HEK293 (cell line): Measurements from ENCODE around the gene ANO2.

Experiments
- CTCF ChIA-PET: fragments of 350-600 bp; formaldehyde crosslinking; extraction: SDS; loops from one replicate; lab custom pipeline; 2021; ENCODE audit warnings: antibody characterized with exemption; lab: Yijun Ruan, JAX
- POLR2A ChIA-PET: fragments of 300-600 bp; formaldehyde crosslinking; extraction: SDS; loops from one replicate; lab custom pipeline; 2020; ENCODE audit warnings: antibody characterized with exemption, inconsistent platforms; lab: Yijun Ruan, JAX
- H3K27ac ChIP-seq: fragments of 200-500 bp; sonication (Bioruptor generic); 2 replicates; pipeline ENCODE4 v1.5.1; 2014; ENCODE audit warnings: low read depth, low read length, control low read depth, inconsistent platforms; ENCODE audit errors: extremely low read depth
- H3K36me3 ChIP-seq, 2 experiments: fragments of 200-500 bp in 1 of 2; sonication (Bioruptor generic) in 1 of 2; 1 replicate in 1 of 2; 2 replicates in 1 of 2; pipeline ENCODE4 v1.5.1; 2014 to 2017; ENCODE audit warnings: inconsistent platforms in 2 of 2, low read length in 2 of 2; ENCODE audit not compliant: control insufficient read depth in 2 of 2, insufficient read depth in 1 of 2
- H3K4me1 ChIP-seq: fragments of 200-500 bp; sonication (Bioruptor generic); 2 replicates; pipeline ENCODE4 v1.5.1; 2014; ENCODE audit warnings: mild to moderate bottlenecking, low read length, inconsistent platforms; ENCODE audit not compliant: control insufficient read depth, insufficient read depth
- H3K4me3 ChIP-seq: 2 replicates; pipeline ENCODE4 v1.5.1; 2011; ENCODE audit warnings: low read depth, mild to moderate bottlenecking, control low read depth, low read length, moderate library complexity
- H3K9me3 ChIP-seq: fragments of 200-500 bp; sonication (Bioruptor generic); 2 replicates; pipeline ENCODE4 v1.5.1; 2014; ENCODE audit warnings: low read depth, low read length, inconsistent platforms; ENCODE audit not compliant: control insufficient read depth, insufficient read depth
- ATF2 ChIP-seq: fragments of 450-650 bp; formaldehyde crosslinking; IDR thresholded peaks from 2 replicates; pipeline ENCODE4 v1.5.1; 2016; ENCODE audit warnings: missing biosample characterization, missing genetic modification characterization, low read depth
- GFI1B ChIP-seq: fragments of 450-650 bp; formaldehyde crosslinking; IDR thresholded peaks from 2 replicates; pipeline ENCODE4 v1.5.1; 2016; ENCODE audit warnings: missing biosample characterization, missing genetic modification characterization
- KLF9 ChIP-seq: fragments of 450-650 bp; formaldehyde crosslinking; IDR thresholded peaks from 2 replicates; pipeline ENCODE4 v1.5.1; 2016; ENCODE audit warnings: missing biosample characterization, missing genetic modification characterization, low read depth
- TRIM28 ChIP-seq: IDR thresholded peaks from 2 replicates; pipeline ENCODE4 v1.6.1; 2011; ENCODE audit warnings: low read length, control low read depth, borderline replicate concordance
- YY2 ChIP-seq: fragments of 450-650 bp; formaldehyde crosslinking; IDR thresholded peaks from 2 replicates; pipeline ENCODE4 v1.5.1; 2016; ENCODE audit warnings: missing biosample characterization, missing genetic modification characterization
- ZBTB1 ChIP-seq: fragments of 450-650 bp; formaldehyde crosslinking; IDR thresholded peaks from 2 replicates; pipeline ENCODE4 v1.5.1; 2016; ENCODE audit warnings: missing biosample characterization, missing genetic modification characterization
- ZBTB21 ChIP-seq: fragments of 450-650 bp; formaldehyde crosslinking; IDR thresholded peaks from 2 replicates; pipeline ENCODE4 v1.5.1; 2017; ENCODE audit warnings: missing biosample characterization, missing genetic modification characterization
- ZBTB48 ChIP-seq: fragments of 450-650 bp; formaldehyde crosslinking; IDR thresholded peaks from 2 replicates; pipeline ENCODE4 v1.5.1; 2016; ENCODE audit warnings: missing biosample characterization, missing genetic modification characterization
- ZFP41 ChIP-seq: fragments of 450-650 bp; formaldehyde crosslinking; IDR thresholded peaks from 2 replicates; pipeline ENCODE4 v1.5.1; 2016; ENCODE audit warnings: missing biosample characterization, missing genetic modification characterization, borderline replicate concordance
- ZIC2 ChIP-seq: fragments of 450-650 bp; formaldehyde crosslinking; IDR thresholded peaks from 2 replicates; pipeline ENCODE4 v1.5.1; 2016; ENCODE audit warnings: missing biosample characterization, missing genetic modification characterization
- ZNF23 ChIP-seq: fragments of 450-650 bp; formaldehyde crosslinking; IDR thresholded peaks from 2 replicates; pipeline ENCODE4 v1.5.1; 2016; ENCODE audit warnings: missing biosample characterization, missing genetic modification characterization, borderline replicate concordance
- ZNF341 ChIP-seq: fragments of 450-650 bp; formaldehyde crosslinking; IDR thresholded peaks from 2 replicates; pipeline ENCODE4; 2016; ENCODE audit warnings: low read depth, missing biosample characterization, missing genetic modification characterization
- ZNF350 ChIP-seq: fragments of 450-650 bp; formaldehyde crosslinking; IDR thresholded peaks from 2 replicates; pipeline ENCODE4 v1.5.0; 2017; ENCODE audit warnings: missing biosample characterization, mild to moderate bottlenecking, missing genetic modification characterization
- ZNF423 ChIP-seq: fragments of 450-650 bp; formaldehyde crosslinking; IDR thresholded peaks from 2 replicates; pipeline ENCODE4 v1.5.1; 2016; ENCODE audit warnings: missing biosample characterization, missing genetic modification characterization
- ZNF510 ChIP-seq: fragments of 450-650 bp; formaldehyde crosslinking; IDR thresholded peaks from 2 replicates; pipeline ENCODE4 v1.5.1; 2018; ENCODE audit warnings: mild to moderate bottlenecking, missing genetic modification characterization, missing biosample characterization; ENCODE audit not compliant: insufficient replicate concordance
- ZNF558 ChIP-seq: fragments of 450-650 bp; formaldehyde crosslinking; IDR thresholded peaks from 2 replicates; pipeline ENCODE4 v1.5.1; 2016; ENCODE audit warnings: missing biosample characterization, missing genetic modification characterization
- ZNF777 ChIP-seq: fragments of 450-650 bp; formaldehyde crosslinking; IDR thresholded peaks from 2 replicates; pipeline ENCODE4 v1.5.1; 2017; ENCODE audit warnings: missing biosample characterization, missing genetic modification characterization, borderline replicate concordance
- ZSCAN30 ChIP-seq: fragments of 450-650 bp; IDR thresholded peaks from 2 replicates; pipeline ENCODE4 v1.5.1; 2018; ENCODE audit warnings: missing biosample characterization, mild to moderate bottlenecking, missing genetic modification characterization, moderate library complexity
- TF ChIP-seq, protein P1 (sequence below): fragments of 450-650 bp; formaldehyde crosslinking; IDR thresholded peaks from 2 replicates; pipeline ENCODE4 v1.5.1; 2016; ENCODE audit warnings: missing biosample characterization, missing genetic modification characterization
- TF ChIP-seq, protein P2 (sequence below): fragments of 450-650 bp; formaldehyde crosslinking; IDR thresholded peaks from 2 replicates; pipeline ENCODE4 v1.5.1; 2016; ENCODE audit warnings: missing biosample characterization, missing genetic modification characterization
- TF ChIP-seq, protein P3 (sequence below): fragments of 450-650 bp; formaldehyde crosslinking; IDR thresholded peaks from 2 replicates; pipeline ENCODE4 v1.5.1; 2016; ENCODE audit warnings: missing biosample characterization, missing genetic modification characterization

Gene ANO2

DNA sequence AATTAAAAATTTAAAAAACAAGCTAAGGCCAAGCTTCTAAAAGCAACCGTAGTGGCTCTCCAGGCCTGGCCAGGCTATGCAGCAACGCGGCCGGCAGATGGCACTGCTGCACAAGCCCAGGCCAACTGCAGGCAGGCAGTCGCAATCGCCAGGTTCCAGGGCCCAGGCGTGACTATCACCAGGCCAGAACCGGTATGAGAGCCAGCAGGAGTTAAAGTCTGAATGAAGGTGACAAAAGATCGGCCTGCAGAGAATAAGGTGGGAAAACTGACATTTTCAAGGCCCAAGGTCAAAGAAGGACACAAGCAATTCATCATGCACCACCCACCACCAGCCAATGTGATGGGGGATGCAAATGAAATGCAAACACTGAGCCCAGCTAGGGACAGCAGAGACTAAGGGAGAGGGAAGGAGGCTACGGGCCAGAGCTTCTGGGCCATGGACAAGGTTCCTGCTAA is 43.6 kb upstream of the ANO2 start (continued):
- TF ChIP-seq ATF2 (tag by site-specific recombination) (no peak), YY2 (no peak), ZNF23 (tag by site-specific recombination) (no peak), KLF9 (tag by site-specific recombination) (no peak), TRIM28 (no peak), ZNF423 (tag by site-specific recombination) (no peak), ZIC2 (tag by site-specific recombination) (peak; percentile 31; the same call in 1 of the 2 replicates), ZNF558 (tag by site-specific recombination) (no peak)

DNA sequence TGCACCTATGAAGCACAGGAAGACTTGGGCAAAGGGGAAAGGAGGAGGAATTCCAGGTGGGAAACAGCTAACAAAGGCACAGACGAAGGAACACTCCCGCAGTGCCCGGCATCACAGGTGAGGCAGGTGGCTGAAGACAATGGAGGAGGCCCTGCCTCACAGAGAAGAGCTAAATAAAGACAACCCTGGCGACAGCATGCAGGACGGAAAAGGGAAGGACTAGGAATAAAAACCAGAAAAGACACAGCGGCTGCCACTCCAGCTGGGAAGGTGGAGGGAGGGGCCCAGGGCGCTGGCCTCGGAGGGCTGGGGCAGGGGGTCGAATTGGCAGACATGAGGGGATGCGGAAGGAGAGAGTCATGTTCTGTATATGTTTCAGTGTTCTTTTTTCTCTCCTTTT is 43.0 kb upstream of the ANO2 start:
- H3K4me3 ChIP-seq = no peak overlapping the region
- no peak for TF ChIP-seq ZNF510 (tag by site-specific recombination)
- TF ChIP-seq ZNF350 = no peak
- no peak for TF ChIP-seq ZBTB48 (tag by site-specific recombination)
- no peak for TF ChIP-seq GFI1B
- H3K9me3 ChIP-seq = no peaks in the 10 kb centered on the region
- H3K27ac ChIP-seq = no peak overlapping the region
- CTCF ChIA-PET = interaction anchor here (0.6 to 11.5 kb wide), 53 partner anchors 8 to 957 kb away, joined by 3 to 349 read pairs (median 5); partner anchors contain the start of genes CD9 and VWF
- POLR2A ChIA-PET = interaction anchor here (1.4 kb wide), 1 partner anchor 50 kb away, joined by 6 read pairs; no protein-coding TSS in a partner anchor
- no peaks in the 10 kb centered on the region for H3K36me3 ChIP-seq
- no peaks in the 10 kb centered on the region for H3K4me1 ChIP-seq

- POLR2A ChIA-PET = interaction anchor here (1.4 kb wide), 1 partner anchor 50 kb away, joined by 6 read pairs; no protein-coding TSS in a partner anchor
- no peak for TF ChIP-seq ZNF777
- TF ChIP-seq ZBTB21 (tag by site-specific recombination) = no peak
- TF ChIP-seq, protein P1, sequence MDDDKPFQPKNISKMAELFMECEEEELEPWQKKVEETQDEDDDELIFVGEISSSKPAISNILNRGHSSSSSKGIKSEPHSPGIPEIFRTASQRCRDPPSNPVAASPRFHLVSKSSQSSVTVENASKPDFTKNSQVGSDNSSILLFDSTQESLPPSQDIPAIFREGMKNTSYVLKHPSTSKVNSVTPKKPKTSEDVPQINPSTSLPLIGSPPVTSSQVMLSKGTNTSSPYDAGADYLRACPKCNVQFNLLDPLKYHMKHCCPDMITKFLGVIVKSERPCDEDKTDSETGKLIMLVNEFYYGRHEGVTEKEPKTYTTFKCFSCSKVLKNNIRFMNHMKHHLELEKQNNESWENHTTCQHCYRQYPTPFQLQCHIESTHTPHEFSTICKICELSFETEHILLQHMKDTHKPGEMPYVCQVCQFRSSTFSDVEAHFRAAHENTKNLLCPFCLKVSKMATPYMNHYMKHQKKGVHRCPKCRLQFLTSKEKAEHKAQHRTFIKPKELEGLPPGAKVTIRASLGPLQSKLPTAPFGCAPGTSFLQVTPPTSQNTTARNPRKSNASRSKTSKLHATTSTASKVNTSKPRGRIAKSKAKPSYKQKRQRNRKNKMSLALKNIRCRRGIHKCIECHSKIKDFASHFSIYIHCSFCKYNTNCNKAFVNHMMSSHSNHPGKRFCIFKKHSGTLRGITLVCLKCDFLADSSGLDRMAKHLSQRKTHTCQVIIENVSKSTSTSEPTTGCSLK = no peak
- TF ChIP-seq, protein P2, sequence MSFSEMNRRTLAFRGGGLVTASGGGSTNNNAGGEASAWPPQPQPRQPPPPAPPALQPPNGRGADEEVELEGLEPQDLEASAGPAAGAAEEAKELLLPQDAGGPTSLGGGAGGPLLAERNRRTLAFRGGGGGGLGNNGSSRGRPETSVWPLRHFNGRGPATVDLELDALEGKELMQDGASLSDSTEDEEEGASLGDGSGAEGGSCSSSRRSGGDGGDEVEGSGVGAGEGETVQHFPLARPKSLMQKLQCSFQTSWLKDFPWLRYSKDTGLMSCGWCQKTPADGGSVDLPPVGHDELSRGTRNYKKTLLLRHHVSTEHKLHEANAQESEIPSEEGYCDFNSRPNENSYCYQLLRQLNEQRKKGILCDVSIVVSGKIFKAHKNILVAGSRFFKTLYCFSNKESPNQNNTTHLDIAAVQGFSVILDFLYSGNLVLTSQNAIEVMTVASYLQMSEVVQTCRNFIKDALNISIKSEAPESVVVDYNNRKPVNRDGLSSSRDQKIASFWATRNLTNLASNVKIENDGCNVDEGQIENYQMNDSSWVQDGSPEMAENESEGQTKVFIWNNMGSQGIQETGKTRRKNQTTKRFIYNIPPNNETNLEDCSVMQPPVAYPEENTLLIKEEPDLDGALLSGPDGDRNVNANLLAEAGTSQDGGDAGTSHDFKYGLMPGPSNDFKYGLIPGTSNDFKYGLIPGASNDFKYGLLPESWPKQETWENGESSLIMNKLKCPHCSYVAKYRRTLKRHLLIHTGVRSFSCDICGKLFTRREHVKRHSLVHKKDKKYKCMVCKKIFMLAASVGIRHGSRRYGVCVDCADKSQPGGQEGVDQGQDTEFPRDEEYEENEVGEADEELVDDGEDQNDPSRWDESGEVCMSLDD (tag by site-specific recombination) = no peak
- TF ChIP-seq ZSCAN30 (tag by site-specific recombination) = no peak
- TF ChIP-seq, protein P3, sequence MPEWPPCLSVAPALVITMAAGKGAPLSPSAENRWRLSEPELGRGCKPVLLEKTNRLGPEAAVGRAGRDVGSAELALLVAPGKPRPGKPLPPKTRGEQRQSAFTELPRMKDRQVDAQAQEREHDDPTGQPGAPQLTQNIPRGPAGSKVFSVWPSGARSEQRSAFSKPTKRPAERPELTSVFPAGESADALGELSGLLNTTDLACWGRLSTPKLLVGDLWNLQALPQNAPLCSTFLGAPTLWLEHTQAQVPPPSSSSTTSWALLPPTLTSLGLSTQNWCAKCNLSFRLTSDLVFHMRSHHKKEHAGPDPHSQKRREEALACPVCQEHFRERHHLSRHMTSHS = no peak
- no peak for TF ChIP-seq ZNF23 (tag by site-specific recombination)
- TF ChIP-seq ZNF423 (tag by site-specific recombination) = no peak
- TF ChIP-seq ZFP41 (tag by site-specific recombination) = no peak
- no peak for TF ChIP-seq ZBTB1 (tag by site-specific recombination)
- TF ChIP-seq ZNF341 = no peak
- CTCF ChIA-PET = interaction anchor here (0.6 to 11.5 kb wide), 27 partner anchors 9 to 671 kb away, joined by 3 to 349 read pairs (median 12); no protein-coding TSS in a partner anchor
- Histone ChIP-seq H3K4me3 (no peak overlapping the region), H3K9me3 (no peaks in the 10 kb centered on the region), H3K27ac (no peak overlapping the region), H3K36me3 (no peaks in the 10 kb centered on the region), H3K4me1 (no peaks in the 10 kb centered on the region)
Observed at GRCh38 chr12:5987573-5987972, 42.5 kb upstream of the ANO2 start.
